Melanocyte of skin (primary cell): ENCODE results near the gene KCNH2. TPM values are rescaled to one million over a fixed set of nuclear protein-coding genes. Genes with fewer than 3 reads are reported as not detected.

ENCODE experiments used
- total RNA-seq, 2 donors: library from RNA; depleted of rRNA; stranded (reverse); fragments of >200 nt; gene quantifications; 2 replicates each; pipeline ENCODE4 v1.2.3, GENCODE V29; 2012

Gene KCNH2
- total RNA-seq: not detected

GRCh38 chr7:150978126-150978789 is at the start of gene KCNH2:
TSS of gene KCNH2 (minus strand) at chr7:150978321. CDS start at chr7:150977913, 408 bp downstream.

GRCh38 chr7:151024435-151025056 is 46.4 kb upstream of the KCNH2 start, which contains the start of gene ATG9B:
TSS of gene ATG9B (minus strand) at chr7:151024494. CDS start at chr7:151024423, 71 bp downstream.

GRCh38 chr7:150990416-150991186 is 12.5 kb upstream of the KCNH2 start, which contains the start of gene NOS3:
TSS of gene NOS3 (plus strand) at chr7:150991017. CDS start at chr7:150993804, 2,787 bp downstream.

Other genes starting within 250 kb of the KCNH2 start
- gene GIMAP5, start 240.9 kb downstream of the KCNH2 start, total RNA-seq: not detected
- gene TMEM176B, start 178.0 kb downstream of the KCNH2 start, total RNA-seq: not detected
- not detected for gene TMEM176A, start 177.6 kb downstream of the KCNH2 start, total RNA-seq
- not detected for gene AOC1, start 125.8 kb downstream of the KCNH2 start, total RNA-seq
- gene NOS3, start 12.7 kb upstream of the KCNH2 start, total RNA-seq: 1 to 10 TPM in 1 of 2 donors, under 1 TPM in 1; 0.69 to 7.0 TPM
- under 1 TPM in 1 of 2 donors, not detected in 1; under 0.01 TPM for gene ATG9B, start 46.2 kb upstream of the KCNH2 start, total RNA-seq
- 10 to 100 TPM; 36.6 to 44.4 TPM for gene ABCB8, start 50.1 kb upstream of the KCNH2 start, total RNA-seq
- gene ASIC3, start 70.2 kb upstream of the KCNH2 start, total RNA-seq: 1 to 10 TPM in 1 of 2 donors, under 1 TPM in 1; 0.33 to 1.0 TPM
- gene CDK5, start 79.6 kb upstream of the KCNH2 start, total RNA-seq: 10 to 100 TPM; 28.2 to 31.6 TPM
- gene SLC4A2, start 81.3 kb upstream of the KCNH2 start, total RNA-seq: 100 to 1,000 TPM in 1 of 2 donors, 10 to 100 TPM in 1; 85.3 to 111 TPM
- gene FASTK, start 102.5 kb upstream of the KCNH2 start, total RNA-seq: 10 to 100 TPM; 74.3 to 86.0 TPM
- gene TMUB1, start 105.2 kb upstream of the KCNH2 start, total RNA-seq: 10 to 100 TPM; 15.1 to 20.6 TPM
- 100 to 1,000 TPM in 1 of 2 donors, 10 to 100 TPM in 1; 66.1 to 100 TPM for gene AGAP3, start 108.2 kb upstream of the KCNH2 start, total RNA-seq
- not detected for gene GBX1, start 189.4 kb upstream of the KCNH2 start, total RNA-seq
- gene ASB10, start 208.9 kb upstream of the KCNH2 start, total RNA-seq: not detected
- gene H2BK1, start 232.2 kb upstream of the KCNH2 start, total RNA-seq: not detected
- 10 to 100 TPM; 54.0 to 78.6 TPM for gene ABCF2, start 248.9 kb upstream of the KCNH2 start, total RNA-seq